Gastrocnemius medialis (tissue), 4 donors: Measurements from ENCODE around the gene SUB1. TPM values are rescaled to one million over a fixed set of nuclear protein-coding genes. Genes with fewer than 3 reads are reported as not detected.

Experiments used
- ATAC-seq, 2 donors: fragments of 150-250 bp; one replicate each; pipeline ENCODE4 v1.9.1; 2016
- DNase-seq, 2 donors: peaks; one replicate each; pipeline ENCODE4 v3.0.0-alpha.2; 2019
- H3K27ac ChIP-seq, 4 donors: fragments of 200-600 bp; sonication (generic); 1 replicate in 1 of 4; 2 replicates in 3 of 4; pipeline ENCODE4 v1.5.1; 2016 to 2018; ENCODE audit warnings: mild to moderate bottlenecking in 2 of 4, moderate library complexity in 1 of 4
- H3K27me3 ChIP-seq, 3 donors: fragments of 200-600 bp; sonication (generic) in 2 of 3; 1 replicate in 1 of 3; 2 replicates in 2 of 3; pipeline versions ENCODE4 v1.5.1 to v1.6.0; 2016 to 2019; ENCODE audit warnings: mild to moderate bottlenecking in 1 of 3, moderate library complexity in 1 of 3
- H3K36me3 ChIP-seq, 2 donors: fragments of 200-600 bp; sonication (generic) in 1 of 2; one replicate each; pipeline ENCODE4 v1.5.1; 2017 to 2018
- H3K4me1 ChIP-seq, 2 donors: fragments of 200-600 bp; sonication (generic) in 1 of 2; one replicate each; pipeline ENCODE4 v1.5.1; 2016 to 2017; ENCODE audit warnings: mild to moderate bottlenecking in 2 of 2
- H3K4me3 ChIP-seq, 4 donors: fragments of 200-600 bp; sonication (generic) in 3 of 4; 1 replicate in 1 of 4; 2 replicates in 3 of 4; pipeline ENCODE4 v1.5.1; 2016 to 2019; ENCODE audit warnings: mild to moderate bottlenecking in 2 of 4
- H3K9me3 ChIP-seq, 3 donors: fragments of 200-600 bp; sonication (generic) in 2 of 3; 1 replicate in 1 of 3; 2 replicates in 2 of 3; pipeline ENCODE4 v1.5.1; 2016 to 2019
- CTCF ChIP-seq, 5 experiments: fragments of 450-650 bp in 3 of 5; fragments of 200-600 bp in 2 of 5; sonication (generic) in 2 of 5; IDR thresholded peaks in 4 of 5; conservative IDR thresholded peaks in 1 of 5; 1 replicate in 4 of 5; 2 replicates in 1 of 5; pipeline ENCODE4 v1.5.1; 2016 to 2019; ENCODE audit warnings: antibody characterized with exemption in 5 of 5, mild to moderate bottlenecking in 3 of 5, moderate library complexity in 3 of 5
- POLR2A ChIP-seq, 2 donors: fragments of 450-650 bp; IDR thresholded peaks; one replicate each; pipeline ENCODE4 v1.6.1; 2017; ENCODE audit warnings: antibody characterized with exemption in 2 of 2, mild to moderate bottlenecking in 2 of 2, moderate library complexity in 2 of 2
- in situ Hi-C, 4 donors: fragments of 200-750 bp; cut with MboI; loops; one replicate each; pipeline versions ENCODE4 v1.15.0 to v1.8.0; 2017; ENCODE audit warnings: low sequenced_read_pairs in 4 of 4
- intact Hi-C: fragments of 100-400 bp; cut with DNase I; formaldehyde crosslinking; loops from one replicate; pipeline ENCODE4 v1.15.1; 2023; ENCODE audit warnings: low total_unique reads
- total RNA-seq, 4 donors: library from RNA; depleted of rRNA; stranded (reverse); fragments of >200 nt; gene quantifications; one replicate each; pipeline versions ENCODE4 v1.1.0 to v1.2.3, GENCODE V29; 2016

The SUB1 gene
- total RNA-seq, 4 donors from 2014 or later = 82.6 to 162 (median 100) TPM

- H3K4me1 ChIP-seq = no peaks in the 10 kb centered on the region
- no peak overlapping the region for H3K4me3 ChIP-seq
- intact Hi-C loops = no loop called here
- ATAC-seq (no peak), DNase-seq (no peak)
- no peaks in the 10 kb centered on the region for H3K27me3 ChIP-seq
- no peaks in the 10 kb centered on the region for H3K9me3 ChIP-seq
- H3K27ac ChIP-seq = no peak overlapping the region
- in situ Hi-C loops = no loop called here
- TF ChIP-seq POLR2A (IDR thresholded peaks at IDR 0.05) (no peak), CTCF (IDR thresholded peaks at IDR 0.05 in 4 of 5, conservative IDR thresholded peaks at IDR 0.05 in 1 of 5) (no peak)
- no peaks in the 10 kb centered on the region for H3K36me3 ChIP-seq
These were observed 25.9 kb upstream of the SUB1 start for GRCh38 chr5:32559411-32559810.

GRCh38 chr5:32559921-32560320, 25.4 kb upstream of the SUB1 start:
- no peaks in the 10 kb centered on the region for H3K27me3 ChIP-seq
- H3K36me3 ChIP-seq = no peaks in the 10 kb centered on the region
- no peaks in the 10 kb centered on the region for H3K4me1 ChIP-seq
- TF ChIP-seq CTCF (IDR thresholded peaks at IDR 0.05 in 4 of 5, conservative IDR thresholded peaks at IDR 0.05 in 1 of 5) (no peak), POLR2A (IDR thresholded peaks at IDR 0.05) (no peak)
- in situ Hi-C loops = no loop called here
- intact Hi-C loops = no loop called here
- H3K4me3 ChIP-seq = no peak overlapping the region
- H3K9me3 ChIP-seq = no peaks in the 10 kb centered on the region
- ATAC-seq = no peak
- no peak overlapping the region for H3K27ac ChIP-seq
- no peak for DNase-seq

- TF ChIP-seq CTCF (IDR thresholded peaks at IDR 0.05 in 4 of 5, conservative IDR thresholded peaks at IDR 0.05 in 1 of 5) = no peak
- TF ChIP-seq POLR2A (IDR thresholded peaks at IDR 0.05) = no peak
- Histone ChIP-seq H3K4me1 (no peaks in the 10 kb centered on the region), H3K9me3 (no peaks in the 10 kb centered on the region), H3K4me3 (no peak overlapping the region), H3K27ac (no peak overlapping the region), H3K27me3 (no peaks in the 10 kb centered on the region), H3K36me3 (no peaks in the 10 kb centered on the region)
- intact Hi-C loops (no loop called here), in situ Hi-C loops (no loop called here)
- DNase-seq = no peak
- ATAC-seq = no peak
These were observed 23.3 kb upstream of the SUB1 start for GRCh38 chr5:32562056-32562455.

GRCh38 chr5:32562843-32563242, 22.5 kb upstream of the SUB1 start:
- in situ Hi-C loops (no loop called here), intact Hi-C loops (no loop called here)
- Histone ChIP-seq H3K4me1 (no peaks in the 10 kb centered on the region), H3K36me3 (no peaks in the 10 kb centered on the region), H3K4me3 (no peak overlapping the region), H3K27ac (no peak overlapping the region), H3K27me3 (no peaks in the 10 kb centered on the region), H3K9me3 (no peaks in the 10 kb centered on the region)
- no peak for TF ChIP-seq CTCF (IDR thresholded peaks at IDR 0.05 in 4 of 5, conservative IDR thresholded peaks at IDR 0.05 in 1 of 5)
- no peak for TF ChIP-seq POLR2A (IDR thresholded peaks at IDR 0.05)
- ATAC-seq = no peak
- DNase-seq = no peak

GRCh38 chr5:32563614-32564013, 21.7 kb upstream of the SUB1 start:
- H3K4me1 ChIP-seq = no peaks in the 10 kb centered on the region
- no peaks in the 10 kb centered on the region for H3K9me3 ChIP-seq
- no peaks in the 10 kb centered on the region for H3K27me3 ChIP-seq
- H3K4me3 ChIP-seq = no peak overlapping the region
- intact Hi-C loops = no loop called here
- in situ Hi-C loops = no loop called here
- H3K27ac ChIP-seq = no peak overlapping the region
- no peak for DNase-seq
- H3K36me3 ChIP-seq = no peaks in the 10 kb centered on the region
- ATAC-seq = no peak
- TF ChIP-seq POLR2A (IDR thresholded peaks at IDR 0.05) (no peak), CTCF (IDR thresholded peaks at IDR 0.05 in 4 of 5, conservative IDR thresholded peaks at IDR 0.05 in 1 of 5) (no peak)
